ENCODE results near the gene PDE10A.

Gene PDE10A

DNA sequence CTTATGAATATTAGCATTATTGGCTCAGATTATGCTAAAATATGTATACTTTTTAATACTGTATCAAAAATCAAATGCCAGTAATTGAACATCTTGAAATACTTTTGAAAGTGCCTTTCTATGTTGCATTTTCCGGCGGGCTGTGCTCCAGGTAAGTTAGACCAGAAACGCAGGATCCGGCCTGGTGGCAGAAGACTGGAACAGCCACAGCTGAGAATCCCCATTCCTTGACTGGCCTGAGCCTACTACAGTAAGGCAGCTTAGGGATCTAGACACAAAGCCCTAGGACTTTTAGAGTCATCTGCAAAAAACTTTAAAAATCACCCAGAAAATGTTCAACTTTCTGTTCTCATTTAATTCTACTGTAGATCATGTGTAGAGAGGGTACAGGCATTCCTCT lies 214.8 kb downstream of the PDE10A start:
- Mint-ChIP-seq H3K27ac (no peak overlapping the region), H3K4me1 (no peaks in the 10 kb centered on the region), H3K4me3 (no peak overlapping the region), H3K36me3 (no peaks in the 10 kb centered on the region), H3K9me3 (peaks cover 8% of the 10 kb centered on the region)
- ATAC-seq (no peak), DNase-seq (ENCODE audit: low spot score in 2 of 2) (no peak)

DNA sequence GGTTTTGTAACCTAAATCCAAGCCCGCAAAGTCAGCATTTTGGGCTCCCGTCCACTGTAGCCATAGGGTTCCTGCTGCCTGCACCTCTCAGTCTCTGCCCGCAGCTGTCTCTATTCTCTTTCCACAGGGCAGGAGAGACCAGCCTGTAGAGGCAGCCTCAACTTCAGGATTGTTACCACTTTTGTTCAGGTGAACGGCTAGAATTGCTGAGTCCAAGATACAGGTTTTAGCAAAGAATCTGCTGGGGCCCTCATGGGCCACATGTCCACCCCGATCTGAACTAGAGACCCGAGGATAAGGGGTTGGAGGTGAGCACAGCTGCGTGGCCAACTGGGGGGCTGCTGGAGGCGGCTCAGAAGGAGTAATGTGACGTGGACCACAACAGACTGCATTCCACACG lies 215.9 kb downstream of the PDE10A start:
- no peak overlapping the region for H3K27ac Mint-ChIP-seq
- no peaks in the 10 kb centered on the region for H3K36me3 Mint-ChIP-seq
- no peak for DNase-seq (ENCODE audit: low spot score in 2 of 2)
- peaks cover 5% of the 10 kb centered on the region for H3K9me3 Mint-ChIP-seq
- ATAC-seq, result no peak
- H3K4me1 Mint-ChIP-seq, result no peaks in the 10 kb centered on the region
- no peak overlapping the region for H3K4me3 Mint-ChIP-seq

DNA sequence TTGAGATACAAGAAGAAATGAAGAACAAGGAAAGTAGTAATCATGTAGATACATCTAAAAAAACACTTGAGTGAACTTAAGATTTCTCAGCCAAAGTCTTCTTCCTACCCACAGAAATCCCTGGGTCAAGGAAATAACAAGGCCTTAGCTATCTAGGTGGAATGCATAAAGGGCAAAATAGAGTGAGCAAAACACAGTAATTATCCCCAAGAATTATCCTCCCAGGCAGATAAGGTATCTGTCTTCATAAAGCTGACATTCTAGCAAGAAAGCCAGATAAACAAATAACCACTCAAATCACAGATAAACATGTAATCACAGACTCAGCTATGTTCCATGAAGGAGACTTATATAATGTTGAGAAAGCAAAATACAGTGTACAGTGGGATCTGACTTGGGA lies 216.7 kb downstream of the PDE10A start:
- H3K36me3 Mint-ChIP-seq, result no peaks in the 10 kb centered on the region
- no peak for ATAC-seq
- no peak overlapping the region for H3K27ac Mint-ChIP-seq
- H3K4me1 Mint-ChIP-seq, result no peaks in the 10 kb centered on the region
- no peak overlapping the region for H3K4me3 Mint-ChIP-seq
- DNase-seq (ENCODE audit: low spot score in 2 of 2), result no peak
- peaks cover 4% of the 10 kb centered on the region for H3K9me3 Mint-ChIP-seq

DNA sequence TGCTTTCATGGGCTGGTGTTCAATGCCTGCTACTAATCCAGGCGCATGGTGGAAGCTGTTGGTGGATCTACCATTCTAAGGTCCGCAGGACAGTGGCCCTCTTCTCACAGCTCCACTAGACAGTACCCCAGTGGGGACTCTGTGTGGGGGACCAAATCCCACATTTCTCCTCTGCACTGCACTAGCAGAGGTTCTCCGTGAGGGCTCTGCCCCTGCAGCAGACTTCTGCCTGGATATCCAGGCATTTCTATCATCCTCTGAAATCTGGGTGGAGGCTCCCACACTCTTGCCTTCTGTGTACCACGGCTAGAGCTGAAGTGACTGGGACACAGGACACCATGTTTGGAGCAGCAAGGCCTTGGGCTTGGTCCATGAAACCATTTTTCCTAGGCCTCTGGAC lies 219.6 kb downstream of the PDE10A start:
- ATAC-seq (no peak), DNase-seq (ENCODE audit: low spot score in 2 of 2) (no peak)
- no peaks in the 10 kb centered on the region for H3K36me3 Mint-ChIP-seq
- H3K9me3 Mint-ChIP-seq, result peaks cover 2% of the 10 kb centered on the region
- H3K4me3 Mint-ChIP-seq, result no peak overlapping the region
- no peaks in the 10 kb centered on the region for H3K4me1 Mint-ChIP-seq
- H3K27ac Mint-ChIP-seq, result no peak overlapping the region

DNA sequence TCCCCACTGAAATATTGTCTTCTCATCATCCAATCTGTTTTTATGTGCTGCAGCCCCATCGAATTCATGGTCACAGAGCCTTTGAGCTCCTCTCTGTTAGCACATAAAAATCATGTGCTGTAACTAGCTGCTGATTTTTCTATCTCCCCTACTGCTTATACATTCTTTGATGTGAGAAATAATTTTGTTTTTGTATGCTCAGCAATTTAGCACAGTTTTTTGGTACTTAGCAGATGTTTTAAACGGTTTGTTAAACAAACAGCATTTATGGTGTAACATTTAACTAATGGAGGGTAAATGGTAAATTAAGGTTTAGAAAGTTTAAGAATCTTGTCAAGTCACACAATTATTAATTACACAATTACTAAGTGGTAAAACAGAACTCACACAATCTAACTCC lies 221.9 kb downstream of the PDE10A start:
- Mint-ChIP-seq H3K36me3 (no peaks in the 10 kb centered on the region), H3K9me3 (peaks cover 2% of the 10 kb centered on the region), H3K27ac (no peak overlapping the region), H3K4me3 (no peak overlapping the region), H3K4me1 (no peaks in the 10 kb centered on the region)
- DNase-seq (ENCODE audit: low spot score in 2 of 2) (no peak), ATAC-seq (no peak)

DNA sequence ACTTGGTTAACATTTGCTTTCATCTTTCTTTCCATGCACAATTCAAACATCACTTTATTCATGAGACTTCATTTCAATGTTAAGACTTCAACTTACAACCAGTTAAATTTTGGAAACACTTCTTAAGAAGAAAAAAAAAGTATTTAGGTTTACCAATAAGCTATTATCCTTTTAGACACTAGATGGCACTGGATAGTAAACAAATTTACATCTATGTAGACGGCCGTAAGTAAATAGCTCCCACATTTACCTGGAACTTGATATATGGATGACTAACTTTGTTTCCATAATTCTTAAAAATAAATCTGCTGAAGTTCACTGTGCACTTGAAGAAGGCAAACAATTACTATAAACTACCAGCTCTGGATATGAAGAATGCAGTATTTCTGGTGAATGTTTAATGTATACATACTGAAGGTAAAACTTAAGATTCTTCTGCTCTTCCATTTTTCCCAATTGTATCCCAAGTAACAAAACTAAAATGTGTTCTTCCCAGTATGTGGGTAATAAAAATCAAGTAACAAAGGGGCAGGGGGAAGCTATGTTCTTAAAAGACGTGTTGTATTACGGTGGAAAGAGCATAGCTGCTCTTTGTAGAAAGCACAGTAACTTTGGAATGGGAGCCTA lies 223.0 kb downstream of the PDE10A start:
- DNase-seq (ENCODE audit: low spot score in 2 of 2), result no peak
- no peaks in the 10 kb centered on the region for H3K9me3 Mint-ChIP-seq
- H3K27ac Mint-ChIP-seq, result no peak overlapping the region
- H3K36me3 Mint-ChIP-seq, result no peaks in the 10 kb centered on the region
- ATAC-seq, result no peak
- no peaks in the 10 kb centered on the region for H3K4me1 Mint-ChIP-seq
- no peak overlapping the region for H3K4me3 Mint-ChIP-seq

DNA sequence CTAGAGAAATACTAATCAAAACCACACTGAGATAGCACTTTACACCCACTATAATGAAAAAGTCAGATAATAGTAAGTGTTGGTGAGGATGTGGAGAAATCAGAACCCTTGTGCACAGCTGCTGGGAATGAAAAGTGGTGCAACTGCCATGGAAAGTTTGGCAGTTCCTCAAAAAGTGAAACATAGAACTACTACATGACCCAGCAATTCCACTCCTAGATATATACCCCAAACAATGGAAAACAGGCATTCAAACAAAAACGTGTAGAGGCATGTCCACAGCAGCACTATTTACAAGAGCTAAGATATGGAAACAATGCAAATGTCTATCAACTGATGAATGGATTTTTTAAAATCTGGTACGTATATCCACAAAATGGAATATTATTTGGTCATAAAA lies 236.1 kb downstream of the PDE10A start:
- no peak for ATAC-seq
- H3K4me1 Mint-ChIP-seq, result no peaks in the 10 kb centered on the region
- DNase-seq (ENCODE audit: low spot score in 2 of 2), result no peak
- H3K36me3 Mint-ChIP-seq, result no peaks in the 10 kb centered on the region
- no peak overlapping the region for H3K27ac Mint-ChIP-seq
- peaks cover 2% of the 10 kb centered on the region for H3K9me3 Mint-ChIP-seq
- no peak overlapping the region for H3K4me3 Mint-ChIP-seq

DNA sequence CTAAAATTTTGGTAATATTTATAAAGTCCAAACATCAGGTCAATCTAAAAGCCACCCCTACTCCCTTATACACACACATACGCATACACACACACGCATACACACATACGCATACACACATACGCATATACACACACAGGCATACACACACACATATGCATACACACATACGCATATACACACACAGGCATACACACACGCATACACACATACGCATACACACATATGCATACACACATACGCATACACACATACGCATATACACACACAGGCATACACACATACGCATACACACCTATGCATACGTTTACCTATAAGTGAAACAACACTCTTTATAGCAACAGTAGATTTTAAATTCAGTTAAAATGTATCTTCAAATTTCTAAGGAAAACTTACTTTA lies 240.8 kb downstream of the PDE10A start:
- no peak for DNase-seq (ENCODE audit: low spot score in 2 of 2)
- Mint-ChIP-seq H3K4me1 (no peaks in the 10 kb centered on the region), H3K27ac (no peak overlapping the region), H3K4me3 (no peak overlapping the region), H3K9me3 (peaks cover 2% of the 10 kb centered on the region), H3K36me3 (no peaks in the 10 kb centered on the region)
- no peak for ATAC-seq

DNA sequence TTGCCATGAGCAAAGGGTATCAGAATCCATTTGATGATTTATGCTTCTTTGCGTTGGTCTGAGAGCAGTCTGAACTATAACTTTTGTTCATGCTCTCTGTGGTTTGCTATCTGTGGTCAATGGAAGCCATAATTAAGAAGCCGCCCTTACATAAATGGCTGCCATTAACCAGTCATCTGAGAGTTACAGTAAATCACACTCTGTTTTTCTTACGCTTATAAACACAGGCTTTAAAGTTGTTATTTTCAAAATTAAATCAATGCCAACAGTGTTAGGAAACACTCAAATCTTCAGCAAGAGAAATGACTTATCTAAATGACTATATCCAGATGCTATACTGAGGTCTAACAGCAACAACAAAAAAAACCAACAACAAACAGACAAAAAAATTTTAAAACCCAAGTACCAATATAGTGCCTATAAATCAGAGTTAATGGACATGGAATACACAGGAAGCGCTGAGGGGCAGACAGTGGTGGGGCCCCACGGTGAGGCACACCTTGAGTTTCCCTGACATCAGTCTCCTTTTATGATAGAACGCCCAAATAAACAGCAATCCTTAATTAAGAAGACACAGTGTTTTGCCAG lies 245.7 kb downstream of the PDE10A start:
- no peak for DNase-seq (ENCODE audit: low spot score in 2 of 2)
- ATAC-seq, result no peak
- H3K36me3 Mint-ChIP-seq, result no peaks in the 10 kb centered on the region
- H3K4me1 Mint-ChIP-seq, result no peaks in the 10 kb centered on the region
- H3K9me3 Mint-ChIP-seq, result no peaks in the 10 kb centered on the region
- H3K4me3 Mint-ChIP-seq, result no peak overlapping the region
- H3K27ac Mint-ChIP-seq, result no peak overlapping the region

DNA sequence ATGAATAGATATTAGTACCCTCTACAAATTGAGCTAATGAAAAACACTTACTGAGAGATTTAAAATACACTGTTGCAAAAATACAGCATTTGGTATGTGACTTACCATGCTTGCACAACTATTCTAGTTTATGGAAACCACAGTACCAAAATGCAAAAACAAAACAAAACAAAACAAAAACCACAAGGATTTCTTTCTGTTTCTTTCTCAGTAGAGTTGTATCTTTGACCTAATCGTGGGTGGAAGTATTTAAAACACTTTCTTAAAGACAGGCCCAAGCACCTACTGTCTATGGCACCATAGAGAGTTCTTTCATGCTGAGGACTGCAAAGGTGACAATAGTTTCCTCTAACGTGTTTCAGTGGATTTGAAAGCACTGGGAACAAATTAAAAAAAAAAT lies 258.3 kb downstream of the PDE10A start:
- Mint-ChIP-seq H3K27ac (no peak overlapping the region), H3K9me3 (no peaks in the 10 kb centered on the region), H3K4me3 (no peak overlapping the region), H3K36me3 (no peaks in the 10 kb centered on the region), H3K4me1 (no peaks in the 10 kb centered on the region)
- ATAC-seq, result no peak
- DNase-seq (ENCODE audit: low spot score in 2 of 2), result no peak

DNA sequence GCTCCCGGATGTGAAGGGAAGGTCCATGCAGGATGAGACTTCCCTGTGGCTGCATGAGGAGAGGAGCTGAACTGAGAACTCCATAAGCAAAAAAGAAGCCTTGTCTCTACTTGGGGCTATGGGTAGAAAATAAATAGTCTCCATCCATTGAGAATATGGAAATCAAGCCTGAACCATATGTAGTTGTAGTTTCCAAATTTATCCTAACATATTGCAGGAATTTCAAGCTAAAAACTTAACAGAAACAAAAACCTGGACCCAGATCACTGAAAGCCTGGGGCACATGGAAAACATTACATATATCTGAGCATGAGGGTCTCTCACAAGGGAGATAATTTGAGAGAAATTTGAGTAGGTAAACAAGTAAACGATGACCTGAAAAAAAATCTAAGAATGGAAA lies 258.7 kb downstream of the PDE10A start:
- no peak overlapping the region for H3K27ac Mint-ChIP-seq
- DNase-seq (ENCODE audit: low spot score in 2 of 2), result no peak
- no peak for ATAC-seq
- H3K4me1 Mint-ChIP-seq, result no peaks in the 10 kb centered on the region
- no peak overlapping the region for H3K4me3 Mint-ChIP-seq
- no peaks in the 10 kb centered on the region for H3K9me3 Mint-ChIP-seq
- H3K36me3 Mint-ChIP-seq, result no peaks in the 10 kb centered on the region

DNA sequence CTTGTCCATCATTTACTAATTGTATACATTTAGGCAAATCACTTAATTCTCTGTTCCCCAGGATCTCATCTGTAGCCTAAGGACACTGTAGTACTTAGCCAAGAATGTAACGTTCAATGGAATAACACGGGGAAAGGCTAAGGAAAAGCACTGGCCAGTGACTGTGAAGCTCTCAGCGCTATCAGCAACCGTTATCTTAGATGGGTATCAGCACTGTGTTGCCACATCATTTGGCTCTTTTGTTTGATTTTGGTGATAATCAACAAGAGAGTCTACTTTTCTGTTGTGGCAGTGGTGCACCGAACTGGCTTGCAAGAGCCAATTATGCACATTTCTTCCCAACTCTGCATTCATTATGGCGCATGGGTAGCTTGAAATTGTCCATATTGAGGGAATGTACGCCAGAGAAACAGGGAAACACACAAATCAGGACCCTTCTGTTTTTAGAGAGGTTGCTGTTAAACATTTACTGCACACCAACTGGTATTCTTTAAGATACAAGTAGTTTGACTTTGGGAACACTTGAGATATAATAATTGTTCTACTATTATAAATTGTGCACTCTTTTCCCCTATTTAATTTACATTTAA lies 259.9 kb downstream of the PDE10A start:
- Mint-ChIP-seq H3K36me3 (no peaks in the 10 kb centered on the region), H3K4me1 (no peaks in the 10 kb centered on the region)
- ATAC-seq, result no peak

DNA sequence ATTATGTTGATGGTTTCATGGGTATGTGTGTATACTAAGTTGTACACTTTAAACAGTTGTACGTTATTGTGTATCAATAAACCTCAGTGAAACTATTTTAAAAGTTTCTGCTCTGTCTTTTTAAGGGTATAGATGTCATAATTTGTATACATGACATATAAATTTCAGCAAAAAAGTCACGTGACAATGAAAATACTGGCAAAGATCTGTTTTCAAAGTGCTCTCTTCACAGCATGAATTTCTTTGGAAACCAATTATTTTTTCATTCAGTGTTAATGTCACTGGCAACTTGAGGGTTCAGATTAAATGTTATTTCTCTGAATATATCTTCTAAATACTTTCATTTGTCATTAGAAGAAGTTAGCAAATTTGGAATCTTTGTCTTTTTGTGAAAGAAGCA lies 261.9 kb downstream of the PDE10A start:
- DNase-seq (ENCODE audit: low spot score in 2 of 2) (no peak), ATAC-seq (no peak)
- Mint-ChIP-seq H3K4me3 (no peak overlapping the region), H3K9me3 (no peaks in the 10 kb centered on the region), H3K4me1 (no peaks in the 10 kb centered on the region), H3K36me3 (no peaks in the 10 kb centered on the region), H3K27ac (no peak overlapping the region)

More for the DNA sequence above, 259.9 kb downstream of the PDE10A start:
- Mint-ChIP-seq H3K4me3 (no peak overlapping the region), H3K9me3 (no peaks in the 10 kb centered on the region), H3K27ac (no peak overlapping the region)
- no peak for DNase-seq (ENCODE audit: low spot score in 2 of 2)

DNA sequence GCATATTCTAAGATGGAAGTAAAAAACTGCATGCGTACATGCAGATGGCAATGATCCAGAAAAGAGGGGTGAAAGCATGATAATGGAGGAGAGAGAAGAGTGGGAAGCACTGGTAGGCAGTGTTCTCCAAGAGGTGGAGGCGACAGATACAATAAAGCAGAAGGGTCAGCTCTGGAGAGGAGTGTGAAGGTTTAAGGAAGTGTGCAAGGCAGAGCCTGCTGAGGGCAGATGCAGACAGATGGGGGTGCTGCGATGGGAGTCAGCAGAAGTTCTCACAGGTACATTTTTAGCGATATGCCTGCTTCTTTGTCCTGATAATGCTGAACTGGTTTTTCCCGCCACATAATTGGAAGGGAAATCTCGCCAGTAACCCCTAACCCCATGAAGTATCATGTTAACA lies 272.6 kb downstream of the PDE10A start:
- Mint-ChIP-seq H3K9me3 (peaks cover 21% of the 10 kb centered on the region), H3K4me3 (no peak overlapping the region), H3K27ac (no peak overlapping the region), H3K36me3 (no peaks in the 10 kb centered on the region), H3K4me1 (no peaks in the 10 kb centered on the region)
- ATAC-seq (no peak), DNase-seq (ENCODE audit: low spot score in 2 of 2) (no peak)

DNA sequence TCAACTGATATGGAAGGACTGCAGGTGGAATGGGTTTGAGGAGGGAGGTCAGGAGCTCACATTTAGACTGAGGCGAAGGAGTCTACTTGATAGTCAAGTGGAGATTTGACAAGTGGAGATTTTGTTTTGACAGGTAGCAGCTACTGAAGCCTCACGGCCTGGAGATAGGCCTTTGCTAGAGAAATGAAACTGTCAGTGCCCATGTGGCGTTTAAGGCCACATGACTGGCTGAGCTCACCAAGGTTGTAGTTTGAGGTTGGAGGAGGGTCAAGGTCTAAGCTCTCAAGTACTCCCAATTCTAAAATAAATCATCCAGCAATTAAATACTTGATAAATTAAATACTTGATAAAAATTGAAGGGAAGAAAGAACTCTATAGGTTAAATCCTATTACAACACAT lies 273.5 kb downstream of the PDE10A start:
- H3K9me3 Mint-ChIP-seq, result peaks cover 20% of the 10 kb centered on the region
- no peak overlapping the region for H3K27ac Mint-ChIP-seq
- no peak overlapping the region for H3K4me3 Mint-ChIP-seq
- ATAC-seq (no peak), DNase-seq (ENCODE audit: low spot score in 2 of 2) (no peak)
- H3K36me3 Mint-ChIP-seq, result no peaks in the 10 kb centered on the region
- H3K4me1 Mint-ChIP-seq, result no peaks in the 10 kb centered on the region

DNA sequence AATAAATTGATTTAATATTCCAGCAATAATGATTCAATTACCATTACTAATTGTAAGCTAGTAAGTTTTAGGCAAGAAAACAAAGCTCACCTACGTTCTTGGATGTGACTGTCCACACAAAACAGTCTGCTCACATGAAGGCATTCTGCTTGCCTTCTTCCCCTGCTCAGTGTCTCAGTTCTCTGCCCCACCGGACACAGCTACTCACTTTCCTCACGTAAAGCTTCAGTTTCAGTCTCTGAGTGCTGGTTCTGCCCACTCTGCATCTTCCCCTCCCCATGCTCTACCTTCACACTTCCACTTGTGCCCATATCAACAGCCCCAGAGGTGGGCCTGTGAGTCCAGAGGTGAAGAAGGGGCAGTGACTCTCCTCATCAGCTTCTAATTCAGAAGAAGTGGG lies 279.7 kb downstream of the PDE10A start:
- Mint-ChIP-seq H3K9me3 (peaks cover 6% of the 10 kb centered on the region), H3K4me1 (no peaks in the 10 kb centered on the region), H3K36me3 (no peaks in the 10 kb centered on the region), H3K4me3 (no peak overlapping the region), H3K27ac (no peak overlapping the region)
- ATAC-seq (no peak), DNase-seq (ENCODE audit: low spot score in 2 of 2) (no peak)
